GM19023 (cell line): Measurements from ENCODE around the gene GMDS.
"Not testable (repeated sequence)": the region's sequence is repeated elsewhere in the genome, so short reads cannot be mapped to it uniquely, and the experiment has no call there.

Source experiments
- ATAC-seq: cut with Tn5 transposase; IDR thresholded peaks from one replicate; pipeline ENCODE4 v1.9.1; 2021; ENCODE audit warnings: mild to moderate bottlenecking, moderate library complexity; ENCODE audit not compliant: unreplicated experiment

The GMDS gene

DNA sequence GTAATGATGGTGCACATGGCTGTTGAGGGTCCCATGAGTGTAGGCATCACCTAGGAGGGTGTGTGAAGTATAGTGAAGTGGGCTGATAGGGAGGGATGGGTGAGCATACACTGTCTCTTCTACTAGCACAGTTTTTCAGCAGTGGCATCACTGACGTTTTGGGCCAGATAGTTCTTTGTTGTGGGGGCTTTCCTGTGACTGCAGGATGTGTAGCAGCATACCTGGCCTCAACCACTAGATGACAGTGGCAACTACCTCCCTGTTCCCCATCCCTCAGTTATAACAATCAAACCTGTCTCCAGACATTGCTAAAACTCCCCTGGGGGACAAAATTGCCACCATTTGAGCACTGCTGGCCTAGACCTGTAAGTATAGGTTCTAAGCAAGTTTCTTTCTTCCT is 396.7 kb downstream of the GMDS start:
- ATAC-seq: no peak

DNA sequence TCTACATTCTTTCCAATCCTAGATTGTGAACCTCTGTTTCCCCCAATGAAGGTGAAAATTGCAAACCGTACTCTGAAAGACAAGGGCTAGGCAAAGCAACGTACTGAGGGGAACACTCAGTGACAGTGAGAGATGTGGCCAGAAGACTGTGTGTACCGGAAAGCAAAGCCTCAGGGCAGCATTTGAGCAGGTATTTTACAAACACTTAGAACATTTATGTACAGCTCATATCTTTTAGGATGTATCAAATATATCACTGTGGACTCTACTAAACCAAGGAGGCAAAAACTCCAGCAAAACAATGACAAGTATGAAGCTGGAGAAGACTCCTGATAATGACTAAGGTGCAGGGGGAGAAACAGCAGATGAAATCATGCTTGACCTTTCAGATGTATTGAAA is 398.8 kb downstream of the GMDS start:
- ATAC-seq: no peak

DNA sequence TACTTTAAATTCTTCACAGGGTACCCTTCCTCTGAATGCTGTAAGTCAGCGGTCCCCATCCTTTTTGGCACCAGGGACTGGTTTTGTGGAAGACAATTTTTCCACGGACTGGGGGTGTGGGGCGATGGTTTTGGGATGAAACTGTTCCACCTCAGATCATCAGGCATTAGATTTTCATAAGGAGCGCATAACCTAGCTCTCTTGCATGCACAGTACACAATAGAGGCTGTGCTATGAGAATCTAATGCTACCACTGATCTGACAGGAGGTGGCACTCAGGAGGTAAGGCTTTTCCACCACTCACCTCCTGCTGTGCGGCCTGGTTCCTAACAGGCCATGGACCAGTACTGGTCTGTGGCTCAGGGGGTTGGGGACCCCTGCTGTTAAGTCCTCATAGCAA is 399.9 kb downstream of the GMDS start:
- ATAC-seq: not testable (repeated sequence)

DNA sequence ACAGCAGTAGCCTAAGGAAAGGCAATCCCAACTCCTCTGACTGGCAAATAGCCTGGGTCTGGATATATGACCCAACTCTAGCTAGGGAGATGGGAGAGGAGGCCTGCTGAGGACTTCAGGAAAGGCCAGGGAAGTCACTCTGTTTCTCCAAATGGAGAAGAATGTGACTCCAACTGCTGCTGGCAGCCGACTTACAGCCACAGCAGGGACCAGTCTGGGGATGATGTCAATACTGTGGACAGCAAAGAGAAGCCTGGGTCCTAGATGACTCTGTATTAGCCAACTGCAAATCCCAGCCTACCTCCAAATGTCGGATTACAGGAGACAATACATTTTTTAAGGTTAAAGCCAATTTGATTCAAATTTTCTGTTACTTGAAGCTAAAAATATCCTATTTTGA is 403.1 kb downstream of the GMDS start:
- no peak for ATAC-seq

DNA sequence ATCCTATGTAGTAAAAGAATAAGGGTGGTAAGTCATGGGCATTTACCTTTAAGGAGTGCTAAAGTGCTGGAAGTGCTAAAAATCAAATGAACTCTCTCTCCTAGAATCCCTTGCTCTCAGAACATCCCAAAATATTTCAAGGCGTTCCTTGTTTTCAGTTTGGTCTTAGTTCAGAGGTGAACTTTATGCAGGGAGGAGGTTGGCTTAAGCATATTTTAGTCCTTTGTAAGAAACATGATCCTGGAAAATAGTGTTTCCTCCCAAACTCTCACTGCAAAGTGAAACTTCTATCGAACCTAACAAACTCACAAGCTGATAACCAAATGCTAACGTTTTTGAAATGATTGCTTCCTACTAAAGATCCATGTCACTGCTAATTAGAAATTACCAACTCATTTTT is 404.3 kb downstream of the GMDS start:
- no peak for ATAC-seq

DNA sequence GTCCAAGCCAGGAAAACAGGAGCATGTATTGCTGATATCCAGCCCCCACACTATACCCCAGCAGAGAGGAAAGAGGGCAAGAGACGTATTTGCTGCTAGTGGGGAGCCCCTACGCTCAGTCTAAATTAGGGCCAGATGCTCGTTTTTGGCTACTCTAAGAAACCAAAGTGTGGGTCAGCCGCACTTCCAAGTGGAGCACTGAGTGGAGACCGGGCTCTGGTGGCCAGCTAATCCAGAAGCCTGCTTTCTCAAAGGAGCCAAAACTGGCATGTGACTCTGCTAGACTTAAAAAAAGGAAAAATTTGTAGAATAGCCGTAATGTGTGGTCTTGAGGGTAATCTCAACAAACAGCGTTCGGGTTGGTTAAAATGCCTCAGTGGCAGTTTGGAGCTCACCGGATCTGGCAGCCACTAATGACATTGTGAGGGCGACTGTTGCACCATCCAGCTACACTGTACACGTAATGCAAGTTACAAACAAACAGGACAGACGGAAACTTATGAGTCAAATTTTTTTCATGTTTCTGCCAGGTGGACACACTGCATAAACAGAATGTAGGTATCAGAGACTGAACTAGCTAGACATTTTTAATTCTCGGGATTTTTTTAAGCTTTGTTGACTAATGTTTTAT is 404.8 kb downstream of the GMDS start:
- ATAC-seq: no peak

DNA sequence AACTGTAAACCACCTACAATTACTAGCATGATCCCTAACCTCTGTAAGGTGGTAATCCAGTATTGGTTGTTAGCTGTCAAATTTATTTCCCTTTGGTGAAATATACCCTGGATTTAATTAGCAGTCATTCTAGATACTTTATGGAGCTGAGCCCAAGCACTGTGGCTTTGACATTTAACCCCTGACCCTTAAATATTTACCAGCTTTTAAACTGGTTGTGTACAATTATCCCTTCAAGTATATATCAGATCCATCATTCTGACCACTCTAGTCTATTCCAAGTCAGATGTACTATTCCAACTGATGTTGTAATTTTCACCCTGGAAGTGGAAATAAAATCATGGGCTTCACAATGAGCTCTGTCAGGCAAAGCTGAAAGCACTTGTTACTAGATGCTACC is 406.0 kb downstream of the GMDS start:
- ATAC-seq: no peak

DNA sequence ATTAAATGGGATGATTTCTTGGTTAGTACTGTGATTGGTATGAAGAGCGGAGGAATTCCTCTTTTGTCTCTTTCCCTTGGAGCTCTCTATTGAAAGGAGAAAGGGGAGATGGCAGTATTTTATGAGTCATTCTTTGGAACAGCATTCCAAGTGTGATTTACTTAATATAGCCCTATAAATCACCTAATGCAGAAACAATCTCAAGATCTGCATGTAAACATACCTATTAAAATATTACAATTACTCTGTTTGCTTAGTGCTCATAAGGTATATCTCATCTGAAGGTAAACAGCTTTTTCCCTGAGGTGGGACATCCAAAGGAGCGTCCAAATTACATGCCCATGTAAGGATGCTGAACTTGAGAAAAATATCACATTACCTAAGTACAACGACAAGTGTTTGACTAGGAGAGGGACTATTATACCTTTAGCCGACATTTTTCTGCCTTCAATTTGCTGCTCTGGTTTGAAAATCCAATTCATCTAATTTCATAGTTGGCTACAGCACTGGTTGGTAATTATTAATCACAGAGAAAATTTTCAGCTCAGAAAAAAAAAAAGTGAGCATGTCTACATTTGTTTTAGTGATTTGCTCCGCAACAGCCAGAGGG is 406.7 kb downstream of the GMDS start:
- ATAC-seq: no peak

DNA sequence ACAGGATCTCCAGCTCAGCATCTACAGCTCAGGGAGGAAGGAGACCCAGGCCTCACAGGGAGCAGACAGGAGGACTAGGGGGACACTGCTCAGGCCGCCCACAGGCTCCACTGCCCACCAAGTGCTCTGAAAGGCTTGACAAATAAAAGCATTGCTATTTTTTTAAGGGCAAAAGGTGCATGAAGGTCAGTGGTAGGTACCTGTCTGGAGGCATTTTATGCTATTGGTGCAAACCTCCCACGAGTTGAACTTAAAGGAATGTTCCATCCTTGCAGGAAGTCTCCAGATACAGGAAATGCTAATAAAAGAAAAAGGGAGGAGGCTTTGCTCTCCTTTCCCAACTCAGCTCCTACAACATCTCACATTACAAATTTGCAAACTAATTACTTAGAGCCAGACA is 407.6 kb downstream of the GMDS start:
- no peak for ATAC-seq

DNA sequence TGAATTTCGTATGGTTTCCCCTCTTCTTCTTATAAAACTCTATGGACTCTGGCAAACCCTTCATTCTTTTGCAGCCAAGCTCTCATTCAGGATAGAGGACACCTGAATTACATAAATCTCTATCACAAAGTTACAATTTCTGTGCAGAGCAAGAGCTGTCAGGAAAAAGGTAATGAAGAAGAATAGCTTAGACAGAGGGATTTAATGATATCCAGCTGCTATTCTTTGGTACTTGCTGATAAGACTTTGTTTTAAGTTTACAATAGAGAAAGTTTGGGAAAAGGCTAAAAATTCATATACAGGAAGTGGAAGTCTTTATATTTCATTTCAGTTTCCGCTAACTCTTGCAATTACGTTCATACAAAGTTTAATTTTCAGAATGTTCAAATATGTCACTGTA is 408.7 kb downstream of the GMDS start:
- no peak for ATAC-seq

DNA sequence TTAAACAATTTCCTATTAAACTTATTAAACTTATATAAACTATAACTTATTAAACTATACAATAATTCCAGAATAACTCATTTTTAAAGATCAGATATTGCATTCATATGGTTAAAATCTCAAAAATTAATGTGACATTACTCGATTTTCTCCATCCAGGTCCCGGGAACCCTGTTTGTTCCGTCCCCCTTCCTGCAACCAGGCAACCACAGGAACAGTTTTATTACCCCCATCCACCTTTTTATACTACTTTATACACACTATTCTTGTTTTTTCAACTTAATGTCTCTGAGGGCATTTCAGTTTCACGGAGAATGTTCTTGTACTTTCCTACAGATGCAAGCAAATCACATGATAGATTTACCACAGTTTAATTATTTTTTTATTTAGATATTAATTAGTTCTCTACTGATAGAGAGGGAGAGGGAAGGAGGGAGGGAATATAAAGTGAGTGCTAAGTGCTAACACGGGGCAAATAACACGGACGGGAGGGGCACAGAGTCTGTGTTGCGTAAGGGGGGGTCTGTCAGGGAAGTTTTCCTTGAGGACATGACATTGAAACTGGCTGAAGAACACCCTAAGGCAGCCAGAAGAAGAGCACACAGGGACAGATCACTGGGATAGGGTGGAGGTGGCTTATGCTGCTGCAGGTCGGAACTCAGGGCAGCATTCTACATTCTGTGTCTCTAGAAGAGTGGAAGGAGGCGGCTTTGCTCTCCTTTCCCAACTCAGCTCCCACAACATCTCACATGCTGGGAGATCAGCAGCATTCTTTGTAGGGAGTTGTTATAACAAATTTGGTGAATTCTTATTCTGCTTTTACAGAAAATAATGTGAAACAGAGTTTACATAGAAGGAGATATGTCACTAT is 410.5 kb downstream of the GMDS start:
- no peak for ATAC-seq

DNA sequence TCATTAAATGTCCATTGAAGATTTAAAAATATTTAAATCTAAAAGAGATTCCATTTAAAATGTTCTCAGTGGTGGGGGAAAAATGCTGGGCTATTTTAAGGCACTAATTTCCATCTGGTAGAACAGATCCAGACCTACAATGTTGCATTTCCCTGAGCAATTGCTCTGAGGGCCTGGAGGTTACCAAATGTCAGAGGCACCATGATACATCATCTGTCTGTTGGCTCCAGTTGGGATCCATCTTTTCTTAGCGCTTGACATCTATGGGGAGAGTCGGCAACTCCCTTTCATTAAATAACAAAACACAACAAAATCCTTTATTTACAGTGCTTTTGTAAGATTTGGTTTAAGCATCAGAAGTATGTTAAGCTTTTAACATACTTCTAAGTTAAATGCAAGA is 411.2 kb downstream of the GMDS start:
- ATAC-seq: no peak

DNA sequence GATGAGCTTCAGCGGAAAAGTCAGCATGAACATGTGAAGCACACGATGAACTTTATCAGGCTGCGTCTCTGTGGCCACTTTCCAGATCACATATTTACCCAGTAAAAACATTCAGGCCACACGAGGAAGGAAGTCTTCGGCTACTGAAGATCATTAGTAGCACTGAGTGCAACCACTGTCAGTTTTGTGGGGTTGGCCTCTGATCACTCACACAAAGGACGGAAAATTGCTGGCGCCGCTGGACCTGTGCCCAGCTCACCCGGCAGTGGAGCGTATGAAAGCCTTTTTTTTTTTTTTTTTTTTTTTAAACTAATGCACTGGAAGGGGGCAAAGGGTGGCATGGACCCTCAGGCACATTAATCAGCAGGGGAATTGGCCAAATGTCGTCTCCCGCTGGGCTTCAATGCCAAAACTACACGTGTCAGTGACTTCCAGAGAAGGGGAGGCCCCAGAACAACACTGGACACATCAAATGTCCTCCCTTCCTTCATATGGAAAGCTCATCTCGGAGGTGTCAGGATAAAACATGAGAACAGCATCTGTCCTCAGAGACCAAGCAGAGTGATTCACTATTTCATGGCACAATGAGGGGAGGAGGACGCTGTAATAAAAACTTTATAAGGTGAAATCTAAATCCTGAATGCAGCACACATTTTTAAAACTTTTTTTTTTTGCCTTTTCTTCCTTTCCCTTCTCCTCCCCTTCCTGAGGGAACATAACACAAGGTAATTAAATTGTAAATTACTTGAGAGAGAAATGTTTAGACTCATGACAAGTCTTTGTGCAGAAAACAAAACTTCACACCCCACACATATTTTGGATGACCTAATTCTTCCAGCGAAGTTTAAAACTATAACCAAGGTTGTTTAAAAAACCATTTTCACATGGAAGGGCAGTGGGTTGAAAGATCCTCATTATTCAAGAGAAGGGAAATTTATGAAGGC is 412.3 kb downstream of the GMDS start:
- no peak for ATAC-seq

DNA sequence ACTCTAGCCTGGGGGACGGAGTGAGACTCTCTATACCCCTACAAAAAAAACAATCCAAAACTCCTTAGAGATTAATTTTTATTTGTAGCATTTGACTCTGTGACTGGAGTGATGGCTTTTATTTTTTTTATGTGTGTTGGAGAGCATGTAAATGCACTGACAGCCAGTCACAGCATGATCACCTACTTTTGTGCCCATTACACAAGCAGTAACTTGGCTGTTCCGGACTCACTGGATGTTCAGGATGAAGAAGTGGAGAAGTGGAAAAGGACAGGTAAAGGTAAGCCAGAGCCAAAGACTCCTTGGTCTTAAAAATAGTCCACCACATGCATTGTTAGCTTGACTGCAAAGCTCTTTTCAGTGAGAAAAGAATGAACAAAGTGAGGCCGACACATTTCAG is 413.0 kb downstream of the GMDS start:
- ATAC-seq: no peak

DNA sequence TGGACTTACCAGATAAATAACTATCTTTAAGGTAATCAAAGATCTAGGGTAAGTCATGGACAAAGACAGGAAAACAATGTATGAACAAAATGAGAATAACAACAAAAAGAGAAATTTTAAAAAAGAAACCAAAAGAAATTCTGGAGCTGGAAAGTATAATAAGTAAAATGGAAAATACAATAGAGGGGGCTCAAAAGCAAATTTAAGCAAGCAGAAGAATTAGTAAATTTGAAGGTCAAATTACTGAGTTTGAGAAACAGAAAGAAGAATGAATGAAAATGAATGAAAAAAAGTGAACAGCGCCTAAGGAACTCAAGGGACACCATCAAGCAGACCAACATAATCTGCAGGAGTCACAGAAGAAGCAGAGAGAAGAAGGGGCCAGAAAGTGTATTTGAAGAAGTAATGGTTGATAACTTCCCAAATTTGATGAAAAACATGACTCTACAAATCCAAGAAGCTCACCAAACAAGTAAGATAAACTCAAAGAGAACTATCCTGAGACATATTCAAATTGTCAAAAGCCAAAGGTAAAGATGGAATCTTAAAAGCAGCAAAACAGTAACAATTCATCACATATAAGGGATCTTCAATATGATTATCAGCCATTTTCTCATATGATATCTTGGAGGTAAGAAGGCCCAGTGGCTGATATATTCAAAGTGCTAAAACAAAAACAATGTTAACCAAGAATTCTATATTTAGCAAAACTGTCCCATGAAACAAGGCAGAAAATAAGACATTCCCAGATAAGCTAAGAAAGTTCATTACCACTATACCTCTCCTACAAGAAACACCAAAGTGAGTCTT is 417.2 kb downstream of the GMDS start:
- no peak for ATAC-seq

DNA sequence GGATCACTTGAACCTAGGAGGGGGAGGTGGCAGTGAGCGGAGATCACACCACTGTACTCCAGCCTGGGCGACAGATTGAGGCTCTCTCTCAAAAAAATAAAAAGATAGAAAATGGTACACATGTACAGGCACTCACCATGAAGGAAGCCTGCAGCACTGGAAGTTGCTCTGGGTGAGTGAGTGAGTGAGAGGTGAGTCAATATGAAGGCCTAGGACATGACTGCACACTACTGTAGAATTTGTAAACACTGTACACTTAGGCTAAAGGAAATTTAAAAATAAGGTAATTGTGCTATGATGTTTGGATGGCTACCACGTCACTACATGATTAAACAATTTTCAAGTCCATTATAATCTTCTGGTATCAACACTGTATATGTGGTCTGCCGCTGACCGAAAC is 419.5 kb downstream of the GMDS start:
- ATAC-seq: no peak

DNA sequence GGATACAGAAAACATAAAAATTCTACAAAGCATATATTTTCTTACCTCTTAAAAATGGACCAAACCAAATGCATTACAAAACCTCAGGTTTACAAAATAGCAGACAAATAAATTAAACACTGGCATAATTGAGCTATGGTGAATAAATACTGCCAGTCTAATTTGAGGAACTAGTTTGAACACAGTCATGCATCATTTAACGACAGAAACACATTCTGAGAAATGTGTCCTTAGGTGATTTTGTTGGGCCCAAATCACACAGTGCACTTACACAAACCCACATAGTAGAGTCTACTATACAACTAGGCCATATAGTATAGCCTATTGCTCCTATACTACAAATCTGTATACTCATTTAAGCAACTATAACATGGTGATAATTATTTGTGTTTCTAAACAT is 420.1 kb downstream of the GMDS start:
- no peak for ATAC-seq

DNA sequence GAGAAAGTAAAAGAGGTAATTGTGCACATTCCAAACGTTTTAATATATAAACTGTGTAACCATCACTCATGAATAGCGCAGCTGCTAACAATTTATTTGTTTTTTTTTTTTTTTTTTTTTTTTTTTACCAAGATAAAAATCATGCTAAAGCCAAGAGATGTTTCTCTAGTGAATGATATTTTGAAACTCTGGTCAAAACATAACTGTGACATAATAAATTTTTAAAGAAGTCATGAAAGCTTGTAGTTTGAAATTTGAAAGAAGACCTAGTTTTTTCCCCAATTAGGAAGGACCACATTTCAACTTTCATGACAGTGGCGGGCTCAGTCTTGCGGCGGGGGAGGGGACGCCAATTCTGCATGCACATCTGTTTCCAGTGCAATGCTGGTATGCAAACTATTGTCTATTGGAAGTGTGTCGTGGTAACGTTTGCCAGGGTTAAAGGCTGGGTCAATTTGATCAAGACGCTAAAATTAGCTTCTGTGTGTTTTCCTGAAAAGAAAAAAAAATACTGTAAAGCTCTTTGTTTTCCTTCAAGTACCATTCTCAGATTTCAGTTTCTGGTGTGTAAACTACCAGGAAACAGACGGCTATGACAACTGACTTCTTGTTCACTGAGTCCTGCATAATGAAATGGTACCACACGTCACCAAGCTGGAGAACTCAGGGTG is 423.8 kb downstream of the GMDS start:
- no peak for ATAC-seq

DNA sequence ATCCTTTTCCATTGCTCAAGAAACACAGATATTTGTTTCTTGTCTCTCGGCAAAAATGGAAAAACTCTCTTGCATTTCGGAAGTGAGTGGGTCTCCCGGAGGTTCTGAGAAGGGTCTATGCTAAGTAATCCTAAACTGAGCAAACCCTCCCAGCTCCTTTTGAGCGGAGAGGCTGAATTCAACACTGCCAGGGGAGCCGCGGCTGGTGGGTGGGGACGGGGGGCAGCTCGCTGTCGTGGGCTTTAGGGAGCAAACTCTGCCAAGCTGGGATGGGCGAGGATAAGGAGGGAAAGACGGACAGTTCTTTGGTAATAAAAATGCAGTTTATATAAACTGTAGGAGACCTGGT is 424.3 kb downstream of the GMDS start:
- no peak for ATAC-seq

DNA sequence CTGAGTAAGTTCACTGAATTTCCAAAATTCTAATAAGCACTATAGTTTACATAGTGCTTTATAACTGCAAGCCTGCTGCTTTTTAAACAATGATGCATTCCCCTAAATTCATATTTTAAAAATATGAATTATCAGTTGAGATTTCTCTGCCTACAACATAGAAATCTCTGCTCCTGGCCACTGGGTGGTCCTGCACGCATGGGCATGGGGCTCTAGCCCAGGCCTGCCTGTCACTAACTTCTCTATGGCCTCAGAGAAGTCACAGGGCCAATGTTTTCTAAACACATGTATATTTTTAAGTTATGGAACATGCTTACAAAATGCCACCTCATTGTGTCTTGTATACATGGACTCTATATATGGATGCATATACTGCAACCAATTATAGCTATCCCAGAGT is 424.7 kb downstream of the GMDS start:
- no peak for ATAC-seq
